Measurements from ENCODE around the gene AGAP1.

DNA sequence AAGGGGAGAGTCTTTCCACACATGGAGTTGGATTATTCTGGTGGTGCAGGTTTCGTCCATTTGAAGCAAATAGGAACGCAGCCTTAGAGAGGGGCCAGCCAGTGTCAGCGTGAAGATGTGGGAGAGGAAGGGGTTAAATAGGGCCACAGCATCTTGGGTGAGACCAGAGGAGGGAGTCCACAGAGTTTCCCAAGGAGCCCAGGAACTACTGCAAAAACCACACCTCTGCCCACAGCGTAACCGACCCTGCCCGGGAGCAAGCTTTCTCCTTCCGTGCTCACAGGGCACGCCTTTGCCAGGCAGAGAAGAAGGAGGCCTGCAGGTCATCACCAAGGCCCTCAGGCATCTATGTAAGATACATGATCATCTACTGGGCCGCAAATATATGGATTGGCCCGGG is 314.5 kb downstream of the AGAP1 start:
- TF ChIP-seq, protein P1, sequence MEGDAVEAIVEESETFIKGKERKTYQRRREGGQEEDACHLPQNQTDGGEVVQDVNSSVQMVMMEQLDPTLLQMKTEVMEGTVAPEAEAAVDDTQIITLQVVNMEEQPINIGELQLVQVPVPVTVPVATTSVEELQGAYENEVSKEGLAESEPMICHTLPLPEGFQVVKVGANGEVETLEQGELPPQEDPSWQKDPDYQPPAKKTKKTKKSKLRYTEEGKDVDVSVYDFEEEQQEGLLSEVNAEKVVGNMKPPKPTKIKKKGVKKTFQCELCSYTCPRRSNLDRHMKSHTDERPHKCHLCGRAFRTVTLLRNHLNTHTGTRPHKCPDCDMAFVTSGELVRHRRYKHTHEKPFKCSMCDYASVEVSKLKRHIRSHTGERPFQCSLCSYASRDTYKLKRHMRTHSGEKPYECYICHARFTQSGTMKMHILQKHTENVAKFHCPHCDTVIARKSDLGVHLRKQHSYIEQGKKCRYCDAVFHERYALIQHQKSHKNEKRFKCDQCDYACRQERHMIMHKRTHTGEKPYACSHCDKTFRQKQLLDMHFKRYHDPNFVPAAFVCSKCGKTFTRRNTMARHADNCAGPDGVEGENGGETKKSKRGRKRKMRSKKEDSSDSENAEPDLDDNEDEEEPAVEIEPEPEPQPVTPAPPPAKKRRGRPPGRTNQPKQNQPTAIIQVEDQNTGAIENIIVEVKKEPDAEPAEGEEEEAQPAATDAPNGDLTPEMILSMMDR (IDR thresholded peaks at IDR 0.05; ENCODE audit: low read depth, low read length, poor library complexity, severe bottlenecking) = no peak
- no peak for TF ChIP-seq EZH2phosphoT487 (IDR thresholded peaks at IDR 0.05; ENCODE audit: borderline replicate concordance, low read length)

Data from DOHH2 (cell line).